Measurements from ENCODE around the gene GGNBP2.

GRCh38 chr17:36503456-36504155 lies 41.1 kb upstream of the GGNBP2 start:
- no peak for TF ChIP-seq CTCF (IDR thresholded peaks at IDR 0.05)
- no peak for TF ChIP-seq POLR2AphosphoS5 (IDR thresholded peaks at IDR 0.05)
- no peak for TF ChIP-seq POLR2A (IDR thresholded peaks at IDR 0.05)

Measured in stomach (tissue), 4 donors.